Inferior parietal cortex (tissue), 1 donor: ENCODE results near the gene PLEKHA8.

Source experiments
- DNase-seq: peaks from one replicate; pipeline ENCODE4 v3.0.0-alpha.2; 2016; ENCODE audit errors: extremely low spot score

PLEKHA8 gene

GRCh38 chr7:30167901-30168300 lies 139.7 kb downstream of the PLEKHA8 start:
- peak; percentile 4 for DNase-seq

GRCh38 chr7:30168835-30169573 lies 140.8 kb downstream of the PLEKHA8 start:
- no peak for DNase-seq

GRCh38 chr7:30169579-30169978 lies 141.4 kb downstream of the PLEKHA8 start:
- no peak for DNase-seq

GRCh38 chr7:30170476-30171205 lies 142.4 kb downstream of the PLEKHA8 start:
- DNase-seq, result no peak

GRCh38 chr7:30171766-30172447 lies 143.7 kb downstream of the PLEKHA8 start:
- no peak for DNase-seq

DNA sequence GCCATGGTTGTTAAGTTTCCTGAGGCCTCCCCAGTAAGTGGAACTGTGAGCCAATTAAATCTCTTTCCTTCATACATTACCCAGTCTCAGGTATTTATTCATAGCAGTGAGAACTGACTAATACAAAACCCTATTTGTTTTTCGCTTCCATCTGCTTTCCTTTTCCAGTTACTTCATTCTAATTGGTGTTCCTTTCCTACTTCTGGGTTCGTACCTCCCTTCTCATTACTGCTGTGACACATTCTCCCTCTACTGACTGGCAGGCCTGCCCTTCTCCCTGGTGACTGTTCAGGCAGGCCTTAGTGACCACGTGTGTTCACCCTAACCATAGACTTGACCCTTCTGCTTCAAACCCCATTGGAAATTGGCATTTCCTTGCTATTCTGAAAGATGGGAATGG lies 144.2 kb downstream of the PLEKHA8 start:
- no peak for DNase-seq

GRCh38 chr7:30173058-30173897 lies 145.1 kb downstream of the PLEKHA8 start:
- DNase-seq, result peak; percentile 87

- no peak for DNase-seq
Observed at GRCh38 chr7:30175180-30175579, 147.0 kb downstream of the PLEKHA8 start.

DNA sequence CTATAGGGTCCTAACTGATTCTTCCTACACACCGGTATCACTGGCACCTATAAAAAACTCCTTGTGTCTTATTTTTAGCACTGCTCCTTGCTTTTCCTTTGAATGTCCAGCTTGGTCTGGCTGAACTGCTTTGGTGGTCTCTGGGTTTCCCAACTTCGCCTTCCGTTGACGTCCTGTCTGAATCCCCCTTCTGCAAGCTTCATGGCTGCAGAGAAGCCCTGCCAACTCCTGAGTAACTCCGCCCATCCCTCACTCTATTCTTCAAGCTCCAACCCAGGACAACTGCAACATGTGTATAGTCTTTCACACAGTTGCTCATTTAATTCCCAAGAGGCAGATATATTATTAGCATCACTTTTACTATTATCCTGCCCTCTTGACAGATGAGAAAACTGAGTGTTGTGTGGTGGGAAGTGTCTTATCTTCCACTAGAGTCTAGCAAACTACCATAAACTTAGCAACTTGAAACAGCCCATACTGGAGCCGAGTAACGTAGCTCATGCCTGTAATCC lies 147.5 kb downstream of the PLEKHA8 start:
- no peak for DNase-seq

- DNase-seq, result no peak
Observed at GRCh38 chr7:30176463-30177109, 148.4 kb downstream of the PLEKHA8 start.

- DNase-seq, result no peak
Observed at GRCh38 chr7:30177186-30177585, 149.0 kb downstream of the PLEKHA8 start.

- DNase-seq, result no peak
Observed at GRCh38 chr7:30177965-30178364, 149.8 kb downstream of the PLEKHA8 start.

- no peak for DNase-seq
Observed at GRCh38 chr7:30178748-30179436, 150.7 kb downstream of the PLEKHA8 start.
